Endodermal cell (in vitro differentiated cells): ENCODE data around the gene SEMA5A. TPM values are rescaled to one million over a fixed set of nuclear protein-coding genes. Genes with fewer than 3 reads are reported as not detected.

Experiments used
- DNase-seq: peaks from one replicate; pipeline ENCODE4 v3.0.0-alpha.2; 2017
- H3K27ac ChIP-seq: 2 replicates; pipeline ENCODE4 v1.5.1; 2013; ENCODE audit warnings: mild to moderate bottlenecking, low read depth, low read length, moderate library complexity
- H3K27me3 ChIP-seq: 2 replicates; pipeline ENCODE4 v1.6.1; 2013; ENCODE audit warnings: mild to moderate bottlenecking, low read length, moderate library complexity; ENCODE audit not compliant: insufficient read depth, control insufficient read depth, poor library complexity, severe bottlenecking
- H3K36me3 ChIP-seq: 2 replicates; pipeline ENCODE4 v1.7.0; 2013; ENCODE audit warnings: mild to moderate bottlenecking, low read length, moderate library complexity; ENCODE audit not compliant: control insufficient read depth, insufficient read depth
- H3K4me1 ChIP-seq: one replicate; pipeline ENCODE4 v1.7.0; 2013; ENCODE audit warnings: low read length; ENCODE audit not compliant: control insufficient read depth, insufficient read depth
- H3K4me3 ChIP-seq: 2 replicates; pipeline ENCODE4 v1.5.1; 2013; ENCODE audit warnings: mild to moderate bottlenecking, low read length, moderate library complexity
- H3K9ac ChIP-seq: 2 replicates; pipeline ENCODE4 v1.6.1; 2013; ENCODE audit warnings: mild to moderate bottlenecking, low read length, moderate library complexity; ENCODE audit not compliant: poor library complexity, severe bottlenecking; ENCODE audit errors: extremely low read depth
- H3K9me3 ChIP-seq: 2 replicates; pipeline ENCODE4 v1.6.1; 2013; ENCODE audit warnings: mild to moderate bottlenecking, low read length, moderate library complexity; ENCODE audit not compliant: control insufficient read depth
- H3K27ac Mint-ChIP-seq: 2 replicates; pipeline ENCODE4 v1.8.0; 2020; ENCODE audit warnings: mixed read lengths
- H3K27me3 Mint-ChIP-seq: 2 replicates; pipeline ENCODE4 v1.8.0; 2021; ENCODE audit warnings: mild to moderate bottlenecking, mixed read lengths; ENCODE audit not compliant: insufficient read depth
- H3K36me3 Mint-ChIP-seq: 2 replicates; pipeline ENCODE4 v1.8.0; 2020; ENCODE audit warnings: low read depth, mixed read lengths
- H3K4me1 Mint-ChIP-seq: 2 replicates; pipeline ENCODE4 v1.8.0; 2020; ENCODE audit warnings: mixed read lengths
- H3K4me3 Mint-ChIP-seq: 2 replicates; pipeline ENCODE4 v1.8.0; 2020; ENCODE audit warnings: mild to moderate bottlenecking, moderate library complexity, mixed read lengths
- H3K9me3 Mint-ChIP-seq: 2 replicates; pipeline ENCODE4 v1.8.0; 2020; ENCODE audit warnings: mild to moderate bottlenecking, mixed read lengths
- WGBS, 2 experiments: methylation state at CpG; one replicate each; pipeline versions ENCODE4 v1.1.5 to v1.1.7; 2013; ENCODE audit warnings: missing lambda C conversion rate in 2 of 2, mixed read lengths in 1 of 2; ENCODE audit not compliant: insufficient coverage in 1 of 2, insufficient read length in 1 of 2; 5-methylcytosine and 5-hydroxymethylcytosine counted together
- total RNA-seq, 2 donors: library from RNA; stranded (reverse); fragmentation: NEBNext Ultra II Directional in 1 of 2; extraction: Animal tissue kit (Norgen Biotek cat#: 25700) in 1 of 2; gene quantifications; 2 replicates in 1 of 2; 3 replicates in 1 of 2; pipeline ENCODE4 v1.2.1, GENCODE V29; 2021
- TF ChIP-seq, protein P1 (sequence below): fragments of 200-600 bp; sonication (generic); conservative IDR thresholded peaks from 2 replicates; pipeline ENCODE4 v1.5.0; 2021; ENCODE audit warnings: antibody characterized with exemption, mild to moderate bottlenecking

SEMA5A gene
- total RNA-seq, 2 donors from 2014 or later = 46.8 to 77.8 TPM

GRCh38 chr5:9045946-9046345, 499.9 kb downstream of the SEMA5A start:
- 88 to 100% methylated on average over 1 to 2 of the region's 2 CpGs for WGBS, 2 experiments
- Histone ChIP-seq H3K36me3 (peaks cover 85% of the 10 kb centered on the region), H3K4me3 (no peak overlapping the region), H3K27me3 (no peaks in the 10 kb centered on the region), H3K9ac (no peak overlapping the region), H3K4me1 (peaks cover 3% of the 10 kb centered on the region), H3K27ac (no peak overlapping the region), H3K9me3 (no peaks in the 10 kb centered on the region)
- H3K4me3 Mint-ChIP-seq = no peak overlapping the region
- H3K27me3 Mint-ChIP-seq = no peaks in the 10 kb centered on the region
- no peak overlapping the region for H3K27ac Mint-ChIP-seq
- H3K36me3 Mint-ChIP-seq = peaks cover 60% of the 10 kb centered on the region
- no peaks in the 10 kb centered on the region for H3K9me3 Mint-ChIP-seq
- no peak for DNase-seq
- H3K4me1 Mint-ChIP-seq = peaks cover 9% of the 10 kb centered on the region
- TF ChIP-seq, protein P1, sequence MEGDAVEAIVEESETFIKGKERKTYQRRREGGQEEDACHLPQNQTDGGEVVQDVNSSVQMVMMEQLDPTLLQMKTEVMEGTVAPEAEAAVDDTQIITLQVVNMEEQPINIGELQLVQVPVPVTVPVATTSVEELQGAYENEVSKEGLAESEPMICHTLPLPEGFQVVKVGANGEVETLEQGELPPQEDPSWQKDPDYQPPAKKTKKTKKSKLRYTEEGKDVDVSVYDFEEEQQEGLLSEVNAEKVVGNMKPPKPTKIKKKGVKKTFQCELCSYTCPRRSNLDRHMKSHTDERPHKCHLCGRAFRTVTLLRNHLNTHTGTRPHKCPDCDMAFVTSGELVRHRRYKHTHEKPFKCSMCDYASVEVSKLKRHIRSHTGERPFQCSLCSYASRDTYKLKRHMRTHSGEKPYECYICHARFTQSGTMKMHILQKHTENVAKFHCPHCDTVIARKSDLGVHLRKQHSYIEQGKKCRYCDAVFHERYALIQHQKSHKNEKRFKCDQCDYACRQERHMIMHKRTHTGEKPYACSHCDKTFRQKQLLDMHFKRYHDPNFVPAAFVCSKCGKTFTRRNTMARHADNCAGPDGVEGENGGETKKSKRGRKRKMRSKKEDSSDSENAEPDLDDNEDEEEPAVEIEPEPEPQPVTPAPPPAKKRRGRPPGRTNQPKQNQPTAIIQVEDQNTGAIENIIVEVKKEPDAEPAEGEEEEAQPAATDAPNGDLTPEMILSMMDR = no peak

DNA sequence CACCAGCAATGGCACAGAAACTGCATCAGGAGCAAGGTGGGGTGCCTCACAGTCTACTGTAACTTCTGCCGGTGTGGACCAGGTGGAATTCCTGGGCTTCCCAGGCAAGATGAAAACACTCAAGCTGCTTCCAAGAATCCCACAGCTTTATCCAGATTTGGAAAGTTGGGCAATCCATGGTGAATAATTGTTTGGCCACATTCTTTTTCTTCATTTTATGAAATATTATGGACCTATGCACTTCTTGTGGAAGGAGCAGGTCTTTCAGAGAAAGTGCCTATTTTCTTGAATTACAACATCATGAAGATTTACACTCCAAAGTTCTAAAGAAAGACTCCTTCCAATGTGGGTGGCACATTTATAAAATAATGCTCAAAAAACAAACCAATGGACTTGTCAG, 503.6 kb downstream of the SEMA5A start:
- no peak overlapping the region for H3K4me3 ChIP-seq
- no peaks in the 10 kb centered on the region for H3K9me3 Mint-ChIP-seq
- H3K27ac Mint-ChIP-seq = no peak overlapping the region
- no peaks in the 10 kb centered on the region for H3K27me3 ChIP-seq
- H3K36me3 ChIP-seq = peaks cover 70% of the 10 kb centered on the region
- TF ChIP-seq, protein P1 = no peak
- peaks cover 49% of the 10 kb centered on the region for H3K36me3 Mint-ChIP-seq
- H3K4me1 Mint-ChIP-seq = peaks cover 11% of the 10 kb centered on the region
- H3K4me1 ChIP-seq = peaks cover 3% of the 10 kb centered on the region
- H3K9me3 ChIP-seq = no peaks in the 10 kb centered on the region
- 97 to 100% methylated on average over 1 of the region's 1 CpG for WGBS, 2 experiments
- no peak overlapping the region for H3K9ac ChIP-seq
- DNase-seq = no peak
- H3K4me3 Mint-ChIP-seq = no peak overlapping the region
- peaks cover 2% of the 10 kb centered on the region for H3K27me3 Mint-ChIP-seq
- H3K27ac ChIP-seq = no peak overlapping the region

- Histone ChIP-seq H3K9ac (no peak overlapping the region), H3K4me3 (no peak overlapping the region), H3K4me1 (peaks cover 3% of the 10 kb centered on the region), H3K27me3 (no peaks in the 10 kb centered on the region), H3K27ac (no peak overlapping the region), H3K9me3 (no peaks in the 10 kb centered on the region), H3K36me3 (peaks cover 56% of the 10 kb centered on the region)
- no peaks in the 10 kb centered on the region for H3K9me3 Mint-ChIP-seq
- H3K27me3 Mint-ChIP-seq = peaks cover 4% of the 10 kb centered on the region
- H3K4me3 Mint-ChIP-seq = no peak overlapping the region
- H3K27ac Mint-ChIP-seq = no peak overlapping the region
- H3K4me1 Mint-ChIP-seq = peaks cover 8% of the 10 kb centered on the region
- H3K36me3 Mint-ChIP-seq = peaks cover 44% of the 10 kb centered on the region
- whole genome bisulfite sequencing, 2 experiments = 100% methylated on average over 1 to 2 of the region's 2 CpGs
- DNase-seq = no peak
- TF ChIP-seq, protein P1 = no peak
Measured at GRCh38 chr5:9040475-9040874, 505.4 kb downstream of the SEMA5A start.
